VCaP (cell line): ENCODE data around the gene GABRA4.

Experiments used
- H3K27ac ChIP-seq: fragments of 450-650 bp; 2 replicates; pipeline ENCODE4 v1.5.1; 2017
- TF ChIP-seq, protein P1 (sequence below): fragments of 450-650 bp; conservative IDR thresholded peaks from 2 replicates; pipeline ENCODE4 v1.5.1; 2017; ENCODE audit warnings: mild to moderate bottlenecking, moderate library complexity

GABRA4 gene

GRCh38 chr4:46870411-46870810 lies 123.0 kb downstream of the GABRA4 start:
- H3K27ac ChIP-seq = no peak overlapping the region
- TF ChIP-seq, protein P1, sequence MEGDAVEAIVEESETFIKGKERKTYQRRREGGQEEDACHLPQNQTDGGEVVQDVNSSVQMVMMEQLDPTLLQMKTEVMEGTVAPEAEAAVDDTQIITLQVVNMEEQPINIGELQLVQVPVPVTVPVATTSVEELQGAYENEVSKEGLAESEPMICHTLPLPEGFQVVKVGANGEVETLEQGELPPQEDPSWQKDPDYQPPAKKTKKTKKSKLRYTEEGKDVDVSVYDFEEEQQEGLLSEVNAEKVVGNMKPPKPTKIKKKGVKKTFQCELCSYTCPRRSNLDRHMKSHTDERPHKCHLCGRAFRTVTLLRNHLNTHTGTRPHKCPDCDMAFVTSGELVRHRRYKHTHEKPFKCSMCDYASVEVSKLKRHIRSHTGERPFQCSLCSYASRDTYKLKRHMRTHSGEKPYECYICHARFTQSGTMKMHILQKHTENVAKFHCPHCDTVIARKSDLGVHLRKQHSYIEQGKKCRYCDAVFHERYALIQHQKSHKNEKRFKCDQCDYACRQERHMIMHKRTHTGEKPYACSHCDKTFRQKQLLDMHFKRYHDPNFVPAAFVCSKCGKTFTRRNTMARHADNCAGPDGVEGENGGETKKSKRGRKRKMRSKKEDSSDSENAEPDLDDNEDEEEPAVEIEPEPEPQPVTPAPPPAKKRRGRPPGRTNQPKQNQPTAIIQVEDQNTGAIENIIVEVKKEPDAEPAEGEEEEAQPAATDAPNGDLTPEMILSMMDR = no peak
